SW480 (cell line): Measurements from ENCODE around the gene ALDH6A1.

Source experiments
- DNase-seq: peaks from one replicate; pipeline ENCODE4 v3.0.0-alpha.2; 2016; ENCODE audit warnings: low spot score

ALDH6A1 gene

DNA sequence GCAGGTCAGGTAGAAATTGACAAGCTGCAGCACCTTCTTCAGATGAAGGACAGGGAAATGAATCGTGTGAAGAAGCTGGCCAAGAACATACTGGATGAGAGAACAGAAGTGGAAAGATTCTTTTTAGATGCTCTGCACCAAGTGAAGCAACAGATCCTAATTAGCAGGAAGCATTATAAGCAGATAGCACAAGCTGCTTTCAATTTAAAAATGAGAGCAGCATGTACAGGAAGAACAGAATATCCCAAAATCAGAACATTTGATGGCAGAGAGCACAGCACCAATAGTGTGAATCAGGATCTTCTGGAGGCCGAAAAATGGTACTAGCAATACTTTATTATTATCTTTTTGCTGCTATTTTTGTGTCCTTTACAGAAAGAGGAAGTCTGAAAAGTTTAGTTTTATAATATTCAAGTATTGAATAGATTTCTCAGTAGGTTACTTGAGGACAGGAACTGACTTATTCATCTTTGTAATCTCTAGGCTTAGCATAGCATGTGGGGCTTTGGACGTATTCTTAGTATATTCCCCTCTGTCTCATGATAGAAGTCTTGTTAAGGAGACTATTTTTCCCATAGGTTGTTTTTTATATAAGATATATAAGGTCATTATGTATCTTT is 34.3 kb downstream of the ALDH6A1 start:
- DNase-seq: no peak

DNA sequence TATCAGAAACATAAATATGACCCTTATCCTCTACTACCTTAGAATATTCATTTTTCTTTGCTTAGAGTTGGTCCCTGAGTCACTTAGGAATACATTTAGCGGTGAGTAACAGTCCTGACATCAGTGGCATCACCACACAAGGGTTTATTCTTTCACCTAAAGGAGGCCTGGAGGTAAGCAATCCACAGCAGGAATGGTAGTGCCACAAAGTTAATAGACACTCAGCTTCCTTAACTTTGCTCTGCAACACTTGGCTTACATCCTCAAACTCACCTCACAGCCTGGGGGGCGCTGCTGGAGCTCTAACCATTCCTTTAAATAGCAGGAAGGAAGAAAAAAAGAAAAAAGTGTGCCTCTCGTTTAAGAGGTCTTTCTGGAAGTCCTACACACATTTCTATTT is 36.0 kb downstream of the ALDH6A1 start:
- DNase-seq: no peak

DNA sequence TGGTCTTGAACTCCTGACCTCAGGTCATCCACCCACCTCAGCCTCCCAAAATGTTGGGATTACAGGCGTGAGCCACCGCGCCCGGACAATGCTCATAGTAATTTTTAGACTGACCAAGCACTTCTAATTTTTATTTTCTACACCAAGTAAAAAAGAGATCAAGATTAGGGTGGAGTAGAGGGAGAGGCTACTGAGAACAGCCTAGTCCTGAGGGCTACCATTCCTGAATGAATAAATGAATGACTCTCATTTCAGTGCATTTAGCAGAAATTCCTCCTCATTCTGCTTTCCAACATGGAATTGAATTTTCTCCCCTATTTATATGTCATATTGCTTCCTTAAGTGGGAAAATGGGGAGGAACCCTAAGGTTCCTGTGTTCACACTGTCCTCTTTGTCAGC is 38.7 kb downstream of the ALDH6A1 start:
- DNase-seq: no peak

DNA sequence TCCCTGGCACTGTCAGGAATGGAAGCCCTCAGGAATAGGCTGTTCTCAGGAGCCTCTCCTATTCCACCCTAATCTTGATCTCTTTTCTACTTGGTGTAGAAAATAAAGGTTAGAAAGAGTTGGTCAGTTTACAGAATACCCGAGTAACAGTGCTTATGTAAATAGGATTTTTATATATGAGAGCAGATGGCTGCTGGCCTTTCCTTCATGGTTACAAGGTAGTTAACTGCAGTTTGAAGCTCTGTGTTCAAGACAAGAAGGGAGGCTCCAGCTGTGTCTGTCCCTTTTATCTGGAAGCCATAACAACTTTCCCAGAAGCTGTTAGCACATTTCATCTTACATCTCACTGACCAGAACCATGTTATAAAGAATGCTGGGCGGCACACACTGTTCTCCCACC is 42.0 kb downstream of the ALDH6A1 start:
- DNase-seq: no peak

DNA sequence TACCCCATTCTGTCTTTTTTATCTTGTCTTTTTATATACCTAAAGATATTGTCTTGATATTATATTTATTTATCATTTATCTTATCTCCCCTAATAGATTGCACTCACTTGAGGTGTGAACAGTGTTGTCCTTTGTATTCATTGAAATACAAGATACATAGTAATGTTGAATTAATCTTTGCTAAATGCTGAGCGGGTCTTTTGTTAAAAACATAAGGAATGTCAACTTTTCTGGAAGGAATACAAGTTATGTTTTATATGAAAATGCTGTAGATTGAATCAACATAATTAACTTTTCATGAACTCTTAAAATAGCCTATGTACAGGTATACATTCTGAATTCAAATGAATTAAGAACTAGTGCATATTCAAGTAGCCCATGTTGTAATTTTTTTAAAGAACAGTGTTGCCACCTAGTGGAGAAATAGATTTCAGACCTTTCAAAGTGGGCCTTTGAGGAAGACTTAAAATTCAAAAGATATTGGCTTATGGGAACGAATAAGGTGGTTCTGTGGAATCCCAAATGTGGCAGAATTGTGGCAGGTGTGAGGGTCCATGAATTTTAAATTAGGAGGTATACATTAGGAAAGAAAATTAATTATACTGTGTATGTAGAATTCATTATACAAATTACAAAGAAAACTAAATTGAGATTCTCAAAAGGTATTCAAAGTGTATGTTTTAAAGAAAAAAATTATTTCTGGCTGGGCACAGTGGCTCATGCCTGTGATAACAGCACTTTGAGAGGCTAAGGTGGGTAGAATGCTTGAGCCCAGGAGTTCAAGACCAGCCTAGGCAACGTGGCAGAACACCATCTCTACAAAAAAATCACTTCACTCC is 46.0 kb downstream of the ALDH6A1 start:
- peak; percentile 77 for DNase-seq

DNA sequence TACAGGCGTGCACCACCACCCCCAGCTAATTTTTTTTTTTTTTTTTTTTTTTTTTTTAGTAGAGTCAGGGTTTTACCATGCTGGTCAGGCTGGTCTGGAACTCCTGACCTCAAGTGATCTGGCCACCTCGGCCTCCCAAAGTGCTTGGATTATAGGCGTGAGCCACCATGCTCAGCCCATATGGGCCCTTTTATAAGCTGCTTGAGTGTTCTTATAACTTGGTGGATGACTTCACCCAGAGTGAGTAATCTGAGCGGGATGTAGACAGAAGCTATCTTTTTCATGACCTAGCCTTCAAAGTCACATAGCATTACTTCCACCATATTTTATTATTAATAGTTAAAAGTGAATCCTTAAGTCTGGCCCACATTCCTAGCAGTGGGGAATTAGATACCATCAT is 48.7 kb downstream of the ALDH6A1 start:
- DNase-seq: no peak

DNA sequence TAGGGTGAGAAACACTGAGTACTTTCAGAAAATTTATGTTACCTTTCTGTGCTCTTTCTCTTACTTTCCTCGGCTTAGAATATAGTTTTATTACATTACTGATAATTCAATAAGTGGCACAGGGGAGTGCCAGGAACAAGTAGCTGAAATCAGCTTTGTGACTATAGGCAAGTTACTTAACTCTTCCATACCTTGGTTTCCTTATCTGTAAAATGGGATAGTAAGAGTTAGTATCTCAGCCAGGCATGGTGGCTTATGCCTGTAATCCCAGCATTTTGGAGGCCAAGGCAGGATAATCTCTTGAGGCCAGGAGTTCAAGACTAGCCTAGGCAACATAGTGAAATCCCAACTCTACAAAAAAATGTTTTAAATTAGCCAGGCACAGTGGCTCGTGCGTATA is 49.7 kb downstream of the ALDH6A1 start:
- no peak for DNase-seq

DNA sequence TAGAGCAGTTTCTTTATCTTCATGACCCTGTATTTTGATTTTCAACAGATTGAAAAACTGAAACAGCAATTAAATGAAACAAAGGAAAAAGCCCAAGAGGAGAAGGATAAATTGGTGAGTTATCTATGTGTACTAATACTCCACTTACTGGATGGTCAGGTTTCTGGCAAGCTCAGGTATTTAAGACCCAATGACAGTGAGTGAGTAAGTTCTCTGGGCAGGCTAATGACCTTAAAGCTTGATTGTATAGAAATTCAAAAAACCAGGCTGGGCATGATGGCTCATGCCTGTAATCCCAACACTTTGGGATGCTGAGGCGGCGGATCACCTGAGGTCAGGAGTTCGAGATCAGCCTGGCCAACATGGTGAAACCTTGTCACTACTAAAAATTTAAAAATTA is 55.1 kb downstream of the ALDH6A1 start:
- DNase-seq: no peak

DNA sequence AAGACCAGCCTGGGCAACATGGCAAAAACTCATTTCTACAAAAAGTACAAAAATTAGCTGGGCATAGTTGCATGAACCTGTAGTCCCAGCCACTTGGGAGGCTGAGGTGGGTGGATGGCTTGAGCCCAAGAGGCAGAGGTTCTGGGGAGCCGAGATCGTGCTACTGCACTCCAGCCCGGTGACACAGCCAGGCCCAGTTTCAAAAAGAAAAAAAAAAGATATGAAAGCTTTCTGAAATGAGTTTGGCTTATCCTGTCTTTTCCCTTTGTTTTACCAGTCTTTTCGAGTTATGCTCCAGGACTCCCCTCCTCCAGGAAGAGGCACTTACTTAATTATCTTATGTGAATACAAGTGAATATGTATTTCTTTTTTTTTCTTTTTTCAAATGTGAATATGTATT is 61.9 kb downstream of the ALDH6A1 start:
- no peak for DNase-seq

DNA sequence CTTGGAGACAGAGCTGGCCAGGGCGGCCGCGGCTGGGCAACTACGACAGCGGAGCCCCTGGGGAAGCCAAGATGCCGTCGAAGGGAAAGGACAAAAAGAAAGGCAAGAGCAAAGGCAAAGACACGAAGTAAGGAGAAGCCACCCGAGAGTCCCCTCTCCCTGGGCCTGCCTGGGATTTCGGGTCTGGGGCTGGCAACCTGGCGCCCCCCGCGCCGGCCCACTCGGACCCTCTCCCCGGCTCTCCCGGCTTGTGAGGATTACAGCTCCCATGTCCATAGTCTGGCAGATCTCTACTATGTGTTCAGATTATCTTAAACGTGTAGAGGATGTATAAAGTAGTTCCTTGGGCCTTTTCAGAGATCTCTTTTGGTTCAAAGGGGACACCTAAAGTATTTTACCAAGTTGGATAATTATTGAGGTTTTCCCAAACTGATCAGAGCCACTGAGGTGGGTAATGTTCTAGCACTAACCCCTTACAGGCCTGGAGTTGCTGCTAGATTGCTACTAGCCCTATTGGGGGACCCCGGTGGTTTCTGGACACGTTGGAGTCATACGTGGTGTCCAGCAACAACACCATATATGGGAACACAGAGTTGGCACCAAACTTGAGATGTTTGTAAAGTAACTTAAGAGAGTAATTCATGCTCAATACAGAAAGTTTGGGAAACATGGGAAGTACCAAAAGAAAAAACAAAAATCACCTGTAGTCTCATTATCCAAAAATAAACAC is 64.7 kb downstream of the ALDH6A1 start:
- DNase-seq: no peak

DNA sequence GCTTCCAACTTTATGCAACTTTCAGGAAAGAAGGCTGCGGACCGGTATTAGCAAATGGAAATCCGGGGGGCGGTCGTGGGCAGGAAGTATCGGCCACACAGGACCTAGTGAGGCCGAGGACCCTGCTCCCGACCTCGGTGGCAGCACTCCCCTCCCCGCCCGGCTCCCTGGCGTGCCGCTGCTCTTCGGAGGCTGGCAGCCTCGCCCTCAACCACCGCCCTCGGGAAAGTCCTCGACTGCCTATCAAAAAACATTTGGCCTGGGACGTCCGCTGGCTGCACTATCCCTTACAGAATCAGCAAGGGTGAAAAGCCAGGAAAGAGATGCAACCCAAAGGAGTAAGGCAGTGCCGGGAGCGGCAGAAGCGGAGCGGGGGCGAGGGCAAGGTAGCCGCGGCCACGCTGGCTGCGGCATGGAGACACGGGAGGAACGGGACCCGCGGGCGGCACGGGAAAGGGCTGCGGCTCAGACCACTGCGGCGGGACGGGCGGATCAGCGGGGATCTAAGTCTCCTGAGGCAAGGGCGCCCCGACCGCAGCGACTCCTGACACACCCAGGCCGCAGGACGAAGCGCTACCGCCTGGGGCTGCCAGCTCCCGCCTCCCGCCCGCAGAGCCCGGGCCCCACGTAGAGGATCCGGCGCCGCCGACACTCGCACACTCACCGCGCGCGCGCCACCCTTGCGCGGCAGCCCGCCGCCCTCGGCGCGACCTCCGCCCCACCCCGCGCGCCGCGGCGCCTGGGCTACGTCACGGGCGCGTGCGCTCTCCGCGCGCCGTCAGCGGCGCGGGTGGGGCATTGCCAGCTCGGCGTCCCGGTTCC is 65.5 kb downstream of the ALDH6A1 start, which contains the start of the genes BBOF1 and ENTPD5:
BBOF1 (plus strand) TSS at position 764 of the 822 bp plus-strand sequence. CDS start 130 bp downstream, outside the sequence.
ENTPD5 (minus strand) TSS at position 703 of the 822 bp plus-strand sequence. CDS start 31,186 bp downstream, outside the sequence.
- peak; percentile 87 for DNase-seq

DNA sequence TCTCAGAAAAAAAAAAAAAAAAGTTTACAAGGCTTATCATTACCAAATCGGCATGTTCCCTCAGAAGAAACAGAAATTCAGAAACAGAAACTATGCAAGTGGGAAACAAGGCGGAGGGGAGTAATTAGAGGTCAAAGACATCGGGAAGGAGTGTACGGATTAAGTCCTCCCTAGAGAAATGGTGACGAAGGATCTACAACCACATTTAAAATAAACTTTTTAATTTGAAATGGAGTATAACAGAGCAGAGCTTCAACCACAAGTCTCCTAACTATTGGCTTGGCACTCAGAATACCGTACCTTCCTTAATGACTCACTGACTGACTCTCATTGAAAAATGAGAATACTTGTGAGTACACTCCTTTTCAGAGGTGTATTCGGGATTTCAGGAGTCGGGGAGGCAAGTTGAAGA is 66.1 kb downstream of the ALDH6A1 start:
- peak; percentile 70 for DNase-seq

DNA sequence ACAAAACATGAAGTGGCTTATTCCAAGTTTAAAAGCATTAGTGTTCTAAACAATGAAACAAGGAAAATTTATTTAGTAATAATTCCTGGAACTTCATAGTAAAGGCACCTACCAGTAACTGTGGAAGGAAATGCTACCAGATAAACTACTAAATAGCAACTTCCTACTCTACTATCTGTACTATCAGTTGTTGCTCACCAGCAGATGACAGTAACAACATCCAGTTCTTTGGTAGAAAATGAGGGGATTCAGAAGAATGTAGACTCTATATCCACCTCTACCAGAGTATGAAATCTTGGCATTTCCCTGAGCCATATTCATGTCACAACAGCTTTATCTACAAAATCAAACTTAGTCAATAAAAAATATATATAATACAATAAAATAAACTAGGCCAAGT is 68.3 kb downstream of the ALDH6A1 start:
- no peak for DNase-seq

DNA sequence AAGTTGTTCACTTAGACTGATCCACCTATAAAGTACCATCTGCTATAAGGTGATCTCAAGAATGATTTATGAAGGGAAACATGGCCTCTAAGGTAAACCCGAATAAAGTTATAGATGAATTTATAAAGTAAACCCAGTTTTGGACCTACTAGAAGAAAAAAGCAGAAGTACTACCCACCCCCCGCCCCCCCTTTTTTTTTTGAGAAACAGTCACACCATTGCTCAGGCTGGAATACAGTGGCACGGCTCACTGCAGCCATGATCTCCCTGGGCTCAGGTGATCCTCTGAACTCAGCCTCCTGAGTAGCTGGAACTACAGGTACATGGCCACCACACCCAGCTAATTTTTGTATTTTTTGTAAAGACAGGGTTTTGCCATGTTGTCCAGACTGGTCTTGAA is 69.1 kb downstream of the ALDH6A1 start:
- no peak for DNase-seq

DNA sequence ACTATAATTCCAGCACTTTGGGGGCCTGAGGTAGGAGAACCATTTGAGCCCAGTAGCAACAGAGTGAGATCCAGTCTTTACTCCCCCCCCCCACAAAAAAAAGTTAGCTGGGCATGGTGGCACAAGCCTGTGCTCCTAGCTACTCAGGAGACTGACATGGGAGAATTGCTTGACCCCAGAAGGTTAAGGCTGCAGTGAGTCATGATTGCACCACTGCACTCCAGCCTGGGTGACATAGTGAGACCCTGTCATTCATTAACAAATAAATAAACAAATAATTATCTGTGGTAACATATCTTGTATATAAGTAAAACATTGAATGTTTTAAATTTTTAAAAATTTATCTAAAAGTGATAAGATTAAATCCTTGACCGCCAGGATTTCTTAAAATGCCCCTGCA is 70.0 kb downstream of the ALDH6A1 start:
- no peak for DNase-seq

DNA sequence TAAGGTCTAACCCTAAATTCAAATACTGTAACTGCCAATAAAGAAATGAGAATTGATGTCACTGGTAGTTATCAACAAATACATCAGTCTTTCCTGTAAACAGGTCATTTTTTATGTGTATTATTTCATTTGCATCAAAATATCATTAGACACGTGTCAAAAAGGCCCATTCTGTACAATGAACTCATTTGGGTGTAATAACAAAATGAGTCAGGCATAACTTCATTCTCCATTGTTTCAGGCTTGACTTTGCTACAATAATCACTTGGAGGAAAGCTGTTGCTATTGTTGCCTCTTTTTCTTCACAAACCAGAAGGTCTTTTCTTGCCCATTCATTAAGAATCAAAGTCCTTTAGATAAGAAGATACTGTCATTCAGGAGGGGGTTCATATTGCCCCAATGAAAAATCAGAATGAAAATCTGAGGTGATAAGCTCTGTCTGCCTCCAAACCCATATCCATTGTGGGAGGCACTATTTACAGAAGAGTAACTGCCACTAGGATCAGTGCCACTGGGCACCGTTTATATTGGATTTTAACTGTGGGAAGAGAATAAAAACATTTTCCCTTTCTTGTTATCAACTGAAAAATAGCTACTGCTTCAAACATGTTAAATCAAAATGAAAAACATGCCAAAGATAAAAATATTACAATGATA is 75.3 kb downstream of the ALDH6A1 start:
- no peak for DNase-seq
